ENCODE measurements around the gene EFCC1. TPM values are rescaled to one million over a fixed set of nuclear protein-coding genes. Genes with fewer than 3 reads are reported as not detected.

Gene EFCC1
- total RNA-seq, 4 donors from 2014 or later = 0.75 to 2.2 (median 1.7) TPM

DNA sequence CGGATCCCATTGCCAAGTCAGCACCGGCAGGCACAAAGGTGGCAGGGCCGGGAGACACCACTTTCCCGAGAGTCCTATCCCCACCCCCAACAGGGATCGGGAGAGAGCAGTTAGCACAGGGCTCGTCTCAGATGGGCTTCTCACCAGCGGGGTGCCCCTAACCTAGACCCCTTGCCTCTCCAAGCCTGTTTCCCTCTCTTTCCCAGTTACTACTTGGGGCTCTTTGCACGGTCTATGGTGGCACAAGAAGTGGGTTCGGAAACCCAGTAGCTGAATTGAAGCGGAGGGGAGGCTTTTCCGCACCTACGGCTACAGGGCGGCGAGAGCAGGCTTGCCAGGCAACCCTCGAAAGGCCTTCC, 383 bp upstream of the EFCC1 start:
- Histone ChIP-seq H3K36me3 (no peaks in the 10 kb centered on the region), H3K27ac (peak overlapping the region; percentile 67 to 76 (median 74)), H3K4me1 (peaks cover 13 to 46% (median 38%) of the 10 kb centered on the region in 4 donors), H3K4me3 (peak overlapping the region; percentile 22 to 56 (median 32)), H3K9me3 (no peaks in the 10 kb centered on the region), H3K27me3 (peaks cover 49% of the 10 kb centered on the region)
- intact Hi-C loops (cut with DNase I; ENCODE audit: low total_unique reads) = no loop called here
- no peak for DNase-seq
- in situ Hi-C loops (cut with MboI; ENCODE audit: low pct_ligation_motif_present in 1 of 4, low pct_unique_long_range_greater_than_20kb in 1 of 4, low sequenced_read_pairs in 3 of 4) = no loop called here
- TF ChIP-seq, protein P1, sequence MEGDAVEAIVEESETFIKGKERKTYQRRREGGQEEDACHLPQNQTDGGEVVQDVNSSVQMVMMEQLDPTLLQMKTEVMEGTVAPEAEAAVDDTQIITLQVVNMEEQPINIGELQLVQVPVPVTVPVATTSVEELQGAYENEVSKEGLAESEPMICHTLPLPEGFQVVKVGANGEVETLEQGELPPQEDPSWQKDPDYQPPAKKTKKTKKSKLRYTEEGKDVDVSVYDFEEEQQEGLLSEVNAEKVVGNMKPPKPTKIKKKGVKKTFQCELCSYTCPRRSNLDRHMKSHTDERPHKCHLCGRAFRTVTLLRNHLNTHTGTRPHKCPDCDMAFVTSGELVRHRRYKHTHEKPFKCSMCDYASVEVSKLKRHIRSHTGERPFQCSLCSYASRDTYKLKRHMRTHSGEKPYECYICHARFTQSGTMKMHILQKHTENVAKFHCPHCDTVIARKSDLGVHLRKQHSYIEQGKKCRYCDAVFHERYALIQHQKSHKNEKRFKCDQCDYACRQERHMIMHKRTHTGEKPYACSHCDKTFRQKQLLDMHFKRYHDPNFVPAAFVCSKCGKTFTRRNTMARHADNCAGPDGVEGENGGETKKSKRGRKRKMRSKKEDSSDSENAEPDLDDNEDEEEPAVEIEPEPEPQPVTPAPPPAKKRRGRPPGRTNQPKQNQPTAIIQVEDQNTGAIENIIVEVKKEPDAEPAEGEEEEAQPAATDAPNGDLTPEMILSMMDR (IDR thresholded peaks at IDR 0.05) = no peak
- no peak for TF ChIP-seq EP300 (IDR thresholded peaks at IDR 0.05; ENCODE audit: low read depth)
- WGBS, 2 donors (ENCODE audit: low coverage in 1 of 2) = 38% methylated on average over 15 of the region's 15 CpGs; no CpG with 5 or more reads in 1 of the 2 donors

DNA sequence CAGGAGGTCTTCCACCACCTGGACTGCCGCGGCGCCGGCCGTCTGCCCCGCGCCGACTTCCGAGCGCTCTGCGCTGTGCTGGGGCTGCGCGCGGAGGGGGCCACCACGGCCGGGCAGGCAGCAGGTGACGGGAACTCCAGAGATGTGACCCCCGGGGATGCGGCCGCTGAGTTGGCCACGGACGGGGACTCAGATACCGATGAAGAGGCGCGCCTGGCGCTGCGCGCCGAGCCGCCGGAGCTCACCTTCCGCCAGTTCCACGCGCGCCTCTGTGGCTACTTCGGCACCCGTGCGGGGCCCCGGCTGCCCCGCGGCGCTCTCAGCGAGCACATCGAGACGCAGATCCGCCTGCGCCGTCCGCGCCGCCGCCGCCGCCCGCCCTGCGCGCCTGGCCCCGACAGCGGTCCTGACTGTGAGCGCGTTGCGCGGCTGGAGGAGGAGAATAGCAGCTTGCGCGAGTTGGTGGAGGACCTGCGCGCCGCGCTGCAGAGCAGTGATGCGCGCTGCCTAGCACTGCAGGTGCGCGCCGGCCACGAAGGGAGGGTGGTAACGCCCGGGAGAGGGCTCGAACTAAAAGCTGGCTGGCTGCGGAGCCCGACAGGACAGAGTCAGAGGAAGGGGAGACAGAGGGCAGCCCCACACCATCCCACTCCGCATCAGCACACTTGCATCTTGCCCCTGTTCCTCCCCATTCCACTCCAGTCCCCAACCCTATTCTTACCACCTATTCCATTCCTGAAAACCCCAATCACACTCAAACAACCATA, 885 bp downstream of the EFCC1 start:
- Histone ChIP-seq H3K36me3 (no peaks in the 10 kb centered on the region), H3K9me3 (no peaks in the 10 kb centered on the region), H3K27me3 (peaks cover 49% of the 10 kb centered on the region), H3K27ac (peak overlapping the region; percentile 67 to 76 (median 74)), H3K4me1 (peaks cover 13 to 52% (median 41%) of the 10 kb centered on the region in 4 donors), H3K4me3 (peak overlapping the region; percentile 22 to 56 (median 32))
- in situ Hi-C loops (cut with MboI; ENCODE audit: low pct_ligation_motif_present in 1 of 4, low pct_unique_long_range_greater_than_20kb in 1 of 4, low sequenced_read_pairs in 3 of 4) (no loop called here), intact Hi-C loops (cut with DNase I; ENCODE audit: low total_unique reads) (no loop called here)
- WGBS, 2 donors (ENCODE audit: low coverage in 1 of 2) = 3 to 20% methylated on average over 1 to 41 of the region's 81 CpGs
- no peak for DNase-seq
- TF ChIP-seq POLR2AphosphoS5 (IDR thresholded peaks at IDR 0.05) = no peak
- TF ChIP-seq, protein P1 (IDR thresholded peaks at IDR 0.05) = no peak
- TF ChIP-seq EP300 (IDR thresholded peaks at IDR 0.05; ENCODE audit: low read depth) = no peak
- no peak for TF ChIP-seq POLR2A (IDR thresholded peaks at IDR 0.05)

DNA sequence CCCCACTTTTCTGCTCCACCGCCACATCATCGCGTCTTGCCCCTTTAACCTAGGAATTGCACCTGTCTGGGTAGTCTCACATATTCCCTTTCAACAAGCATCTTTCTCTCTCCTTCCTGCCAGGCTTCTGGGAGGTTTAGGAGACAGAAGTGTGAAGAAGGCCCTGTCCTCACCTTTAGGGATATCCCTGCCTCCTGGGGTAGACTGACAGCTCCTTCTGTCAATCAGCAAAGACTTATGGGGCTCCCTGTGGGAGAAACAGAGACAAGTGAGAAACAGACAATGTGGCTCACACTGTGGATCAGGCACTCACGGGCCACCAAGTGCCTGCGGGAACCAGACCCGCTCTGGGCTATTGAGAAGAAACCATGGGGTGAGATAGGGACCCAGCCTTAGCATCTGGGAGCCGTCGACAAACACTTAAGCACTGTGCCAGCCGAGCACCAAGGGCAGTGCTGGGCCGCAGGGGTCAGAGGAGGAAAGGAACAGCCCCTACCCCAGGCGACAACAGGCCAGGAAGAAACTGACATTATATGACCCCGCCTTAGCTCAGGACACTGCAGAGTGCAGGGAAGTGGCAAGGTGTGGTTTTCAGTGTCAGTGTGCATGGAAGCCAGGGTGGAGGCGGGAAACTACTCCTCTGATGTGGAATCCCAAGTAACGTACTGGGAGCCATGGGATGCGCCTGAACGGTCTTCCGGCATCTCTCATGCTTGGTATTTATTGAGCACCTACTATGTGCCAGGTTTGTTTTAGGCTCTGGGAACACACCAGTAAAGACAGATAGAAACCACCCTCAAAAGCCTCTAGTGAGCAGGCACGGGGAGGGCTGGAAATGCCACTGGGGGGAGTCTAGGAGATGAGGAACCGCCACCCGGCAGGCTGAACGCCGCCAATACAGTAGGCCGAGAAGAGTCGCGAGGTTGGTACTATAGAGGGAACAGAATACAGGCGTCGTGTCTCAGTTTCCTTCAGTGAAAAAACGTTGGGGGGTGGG, 1.8 kb downstream of the EFCC1 start:
- H3K36me3 ChIP-seq = no peaks in the 10 kb centered on the region
- in situ Hi-C loops (cut with MboI; ENCODE audit: low pct_ligation_motif_present in 1 of 4, low pct_unique_long_range_greater_than_20kb in 1 of 4, low sequenced_read_pairs in 3 of 4) = no loop called here
- TF ChIP-seq POLR2A (IDR thresholded peaks at IDR 0.05) (no peak), POLR2AphosphoS5 (IDR thresholded peaks at IDR 0.05) (no peak), EP300 (IDR thresholded peaks at IDR 0.05; ENCODE audit: low read depth) (no peak)
- TF ChIP-seq, protein P1 (IDR thresholded peaks at IDR 0.05) = no peak
- no peaks in the 10 kb centered on the region for H3K9me3 ChIP-seq
- intact Hi-C loops (cut with DNase I; ENCODE audit: low total_unique reads) = no loop called here
- H3K4me1 ChIP-seq = peaks cover 13 to 52% (median 41%) of the 10 kb centered on the region in 4 donors
- peak overlapping the region in 3 of 4 donors; percentile 21 to 35 (median 22) for H3K4me3 ChIP-seq
- WGBS, 2 donors (ENCODE audit: low coverage in 1 of 2) = 40 to 55% methylated on average over 13 to 28 of the region's 28 CpGs
- H3K27me3 ChIP-seq = peaks cover 49% of the 10 kb centered on the region
- DNase-seq = no peak
- peak overlapping the region; percentile 37 to 74 (median 70) for H3K27ac ChIP-seq

DNA sequence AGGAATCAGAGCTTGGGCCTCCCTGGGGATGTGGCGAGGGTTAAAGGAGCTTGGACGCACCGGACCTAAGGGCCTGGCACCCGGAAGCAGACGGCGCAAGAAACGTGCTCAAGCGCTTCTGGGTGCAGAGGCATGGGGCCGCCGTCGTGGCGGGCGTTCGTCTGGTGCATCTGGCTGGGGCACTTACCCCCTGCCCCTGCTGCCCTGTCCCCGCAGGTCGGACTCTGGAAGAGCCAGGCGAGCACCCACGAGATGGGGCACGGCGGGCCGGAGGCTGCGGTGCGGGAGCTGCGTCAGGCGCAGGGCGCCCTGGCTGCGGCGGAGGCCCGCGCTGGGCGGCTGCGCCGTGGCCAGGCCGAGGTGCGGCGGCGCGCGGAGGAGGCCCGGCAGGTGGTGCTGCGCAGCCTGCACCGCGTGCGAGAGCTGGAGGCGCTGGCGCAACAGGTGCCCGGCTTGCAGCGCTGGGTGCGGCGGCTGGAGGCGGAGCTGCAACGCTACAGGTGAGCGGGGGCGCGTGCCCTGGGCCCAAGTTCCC, 2.5 kb downstream of the EFCC1 start:
- H3K36me3 ChIP-seq = no peaks in the 10 kb centered on the region
- H3K27ac ChIP-seq = peak overlapping the region; percentile 37 to 74 (median 52)
- in situ Hi-C loops (cut with MboI; ENCODE audit: low pct_ligation_motif_present in 1 of 4, low pct_unique_long_range_greater_than_20kb in 1 of 4, low sequenced_read_pairs in 3 of 4) = no loop called here
- H3K4me3 ChIP-seq = peak overlapping the region in 3 of 4 donors; percentile 10 to 35 (median 21)
- TF ChIP-seq POLR2AphosphoS5 (IDR thresholded peaks at IDR 0.05) (peak in 1 of 3 donors; percentile 18), POLR2A (IDR thresholded peaks at IDR 0.05) (no peak), EP300 (IDR thresholded peaks at IDR 0.05; ENCODE audit: low read depth) (no peak)
- TF ChIP-seq, protein P1 (IDR thresholded peaks at IDR 0.05) = peak in 2 of 5 experiments; percentile 14 to 36
- peaks cover 47% of the 10 kb centered on the region for H3K27me3 ChIP-seq
- no peaks in the 10 kb centered on the region for H3K9me3 ChIP-seq
- intact Hi-C loops (cut with DNase I; ENCODE audit: low total_unique reads) = no loop called here
- WGBS, 2 donors (ENCODE audit: low coverage in 1 of 2) = 15% methylated on average over 14 of the region's 55 CpGs; no CpG with 5 or more reads in 1 of the 2 donors
- DNase-seq = peak; percentile 75
- H3K4me1 ChIP-seq = peaks cover 13 to 52% (median 41%) of the 10 kb centered on the region in 4 donors

Measured in transverse colon (tissue), 4 donors.